KOPT-K1 (cell line): ENCODE measurements around the gene MBOAT1.

Source experiments
- H3K27ac ChIP-seq: fragments of 200-600 bp; sonication (generic); 2 replicates; pipeline ENCODE4 v1.5.1; 2016; ENCODE audit warnings: antibody characterized with exemption, mild to moderate bottlenecking, low read depth, low read length; ENCODE audit not compliant: poor library complexity, severe bottlenecking
- H3K36me3 ChIP-seq: fragments of 200-600 bp; sonication (generic); 2 replicates; pipeline ENCODE4 v1.5.1; 2017; ENCODE audit warnings: antibody characterized with exemption, mild to moderate bottlenecking, low read length, moderate library complexity; ENCODE audit not compliant: insufficient read depth
- H3K9me3 ChIP-seq: fragments of 200-600 bp; sonication (generic); 2 replicates; pipeline ENCODE4 v1.5.1; 2017; ENCODE audit warnings: antibody characterized with exemption, low read length, mild to moderate bottlenecking; ENCODE audit not compliant: insufficient read depth, poor library complexity, severe bottlenecking

MBOAT1 gene

DNA sequence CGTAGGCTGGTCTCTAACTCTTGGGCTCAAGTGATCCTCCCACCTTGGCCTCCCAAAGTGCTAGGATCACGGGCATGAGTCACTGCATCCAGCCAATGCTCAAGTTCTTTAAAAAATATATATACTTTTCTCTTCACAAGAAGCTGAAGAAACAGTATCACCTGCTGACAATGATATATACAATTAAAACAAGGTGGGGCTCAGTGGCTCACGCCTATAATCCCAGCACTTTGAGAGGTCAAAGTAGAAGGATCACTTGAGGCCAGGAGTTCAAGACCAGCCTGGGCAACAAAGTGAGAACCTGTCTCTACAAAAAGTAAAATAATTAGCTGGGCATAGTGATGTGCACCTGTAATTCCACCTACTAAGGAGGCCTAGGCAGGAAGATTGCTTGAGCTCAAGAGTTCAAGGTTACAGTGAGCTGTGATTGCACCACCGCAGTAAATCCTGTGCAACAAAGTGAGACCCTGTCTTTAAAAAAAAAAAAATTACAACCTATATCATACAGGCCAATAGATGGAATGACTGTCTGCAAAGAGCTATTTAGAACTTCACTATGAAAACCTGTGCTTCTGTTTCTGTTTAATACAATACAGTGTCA lies 36.4 kb downstream of the MBOAT1 start:
- no peak overlapping the region for H3K27ac ChIP-seq
- H3K9me3 ChIP-seq, result no peaks in the 10 kb centered on the region
- H3K36me3 ChIP-seq, result no peaks in the 10 kb centered on the region

DNA sequence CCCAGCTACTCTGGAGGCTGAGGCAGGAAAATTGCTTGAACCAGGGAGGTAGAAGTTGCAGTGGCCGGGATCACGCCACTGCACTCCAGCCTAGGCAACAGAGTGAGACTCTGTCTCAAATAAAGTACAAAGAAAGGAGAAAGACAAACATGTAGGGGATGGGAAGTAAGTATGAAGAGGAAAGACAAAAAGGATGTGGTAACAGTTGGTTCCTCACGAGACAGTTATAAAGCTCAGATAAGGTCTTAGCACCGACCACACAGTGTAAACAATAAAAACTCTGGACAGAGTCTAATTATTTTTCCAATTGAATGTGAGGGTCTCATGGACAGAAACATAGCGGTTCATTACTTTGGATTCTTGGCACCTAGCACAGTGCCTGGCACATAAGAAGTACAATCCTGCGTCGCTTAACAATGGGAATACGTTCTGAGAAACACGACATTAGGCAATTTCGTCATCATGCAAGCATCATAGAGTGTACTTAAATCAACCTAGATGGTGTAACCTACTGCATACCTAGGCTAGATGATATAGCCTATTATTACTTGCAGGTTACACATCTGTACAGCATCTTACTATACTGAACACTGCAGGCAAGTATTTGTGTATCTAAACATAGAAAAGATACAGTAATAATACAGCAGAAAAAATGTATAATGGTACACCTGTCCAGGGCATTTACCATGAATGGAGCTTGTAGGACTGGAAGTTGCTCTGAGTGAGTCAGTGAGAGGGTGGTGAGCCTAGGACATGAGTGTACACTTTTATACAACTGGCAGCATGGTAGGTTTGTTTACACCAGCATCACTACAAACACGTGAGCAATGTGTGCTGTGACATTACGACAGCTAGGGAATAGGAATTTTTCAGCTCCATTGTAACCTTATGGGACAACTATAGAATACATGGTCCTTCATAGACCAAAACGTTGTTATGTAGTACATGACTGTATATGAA lies 38.2 kb downstream of the MBOAT1 start:
- H3K36me3 ChIP-seq, result no peaks in the 10 kb centered on the region
- no peaks in the 10 kb centered on the region for H3K9me3 ChIP-seq
- peak overlapping the region; percentile 61 for H3K27ac ChIP-seq

DNA sequence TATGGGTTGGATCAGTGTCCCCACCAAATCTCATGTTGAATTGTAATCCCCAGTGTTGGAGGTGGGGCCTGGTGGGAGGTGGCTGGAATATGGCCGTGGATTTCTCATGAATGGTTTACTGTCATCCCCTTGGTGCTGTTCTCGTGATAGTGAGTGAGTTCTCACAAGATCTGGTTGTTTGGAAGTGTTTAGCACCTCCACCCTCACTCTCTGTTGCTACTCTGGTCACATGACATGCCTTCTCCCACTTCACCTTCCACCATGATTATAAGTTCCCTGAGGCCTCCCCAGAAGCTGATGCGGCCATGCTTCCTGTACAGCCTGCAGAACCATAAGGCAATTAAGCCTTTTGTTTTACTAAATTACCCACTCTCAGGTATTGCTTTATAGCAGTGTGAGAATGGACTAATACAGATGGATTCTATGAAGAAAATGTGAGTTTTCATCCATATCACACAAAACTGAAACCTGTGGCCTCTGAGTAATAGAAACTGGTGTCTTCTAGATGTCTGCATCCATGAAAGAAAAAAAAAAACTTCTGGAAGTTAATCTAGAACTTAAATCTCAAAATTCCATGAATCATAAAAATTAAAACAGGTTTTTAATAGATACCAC lies 39.3 kb downstream of the MBOAT1 start:
- no peaks in the 10 kb centered on the region for H3K9me3 ChIP-seq
- peak overlapping the region; percentile 61 for H3K27ac ChIP-seq
- no peaks in the 10 kb centered on the region for H3K36me3 ChIP-seq

DNA sequence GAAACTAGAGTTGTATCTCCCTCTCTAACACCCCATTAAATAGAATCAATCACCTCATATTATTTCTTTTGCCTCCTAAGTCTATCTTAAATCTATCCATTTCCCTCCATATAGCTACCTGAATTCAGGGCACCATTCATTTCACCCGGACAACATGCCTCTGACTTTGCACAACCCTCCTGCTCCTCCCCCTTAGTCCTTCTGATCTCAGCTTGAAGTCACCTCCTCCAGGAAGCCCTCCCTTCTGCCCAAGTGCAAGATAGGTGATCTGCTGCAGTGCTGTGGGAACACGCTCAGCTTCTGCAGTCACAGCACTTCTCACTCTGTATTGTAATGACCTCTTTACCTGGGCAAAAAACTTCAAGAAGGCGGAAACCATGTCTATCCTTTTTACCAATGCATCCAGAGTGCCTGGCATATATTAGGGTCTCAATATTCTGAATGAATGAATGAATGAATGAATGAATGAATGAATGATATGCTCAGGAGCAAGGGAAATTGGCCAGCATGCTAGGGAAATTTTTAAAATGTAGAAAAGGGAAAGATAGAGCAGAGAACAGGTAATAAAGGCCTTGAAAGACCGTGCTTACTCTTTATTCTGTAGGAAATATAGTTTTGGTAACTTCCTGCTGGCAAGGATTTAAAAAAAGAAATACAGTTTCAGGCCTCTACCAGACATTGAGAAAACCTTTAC lies 41.7 kb downstream of the MBOAT1 start:
- H3K9me3 ChIP-seq, result no peaks in the 10 kb centered on the region
- H3K36me3 ChIP-seq, result peaks cover 4% of the 10 kb centered on the region; the same call in 1 of the 2 replicates
- no peak overlapping the region for H3K27ac ChIP-seq

DNA sequence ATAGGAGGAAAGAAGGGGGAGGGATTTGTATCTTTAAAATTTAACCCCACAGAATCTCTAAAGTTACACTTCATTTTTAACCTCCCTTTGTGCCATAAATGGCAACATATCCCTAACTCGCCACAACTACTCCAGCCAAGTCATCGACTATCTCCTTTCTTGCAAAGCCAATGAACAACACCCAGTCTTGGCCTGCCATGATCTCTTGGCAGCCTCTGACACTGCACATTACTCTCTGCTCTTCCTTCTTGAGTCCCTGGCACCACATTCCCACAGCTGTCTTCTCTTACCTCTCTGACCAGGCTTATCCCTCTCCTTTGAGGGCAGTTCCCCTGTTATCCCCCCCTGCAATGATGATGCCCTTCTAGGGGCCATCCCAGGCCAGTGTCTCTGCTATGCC lies 42.5 kb downstream of the MBOAT1 start:
- H3K36me3 ChIP-seq, result peaks cover 4% of the 10 kb centered on the region; the same call in 1 of the 2 replicates
- H3K27ac ChIP-seq, result no peak overlapping the region
- H3K9me3 ChIP-seq, result no peaks in the 10 kb centered on the region

DNA sequence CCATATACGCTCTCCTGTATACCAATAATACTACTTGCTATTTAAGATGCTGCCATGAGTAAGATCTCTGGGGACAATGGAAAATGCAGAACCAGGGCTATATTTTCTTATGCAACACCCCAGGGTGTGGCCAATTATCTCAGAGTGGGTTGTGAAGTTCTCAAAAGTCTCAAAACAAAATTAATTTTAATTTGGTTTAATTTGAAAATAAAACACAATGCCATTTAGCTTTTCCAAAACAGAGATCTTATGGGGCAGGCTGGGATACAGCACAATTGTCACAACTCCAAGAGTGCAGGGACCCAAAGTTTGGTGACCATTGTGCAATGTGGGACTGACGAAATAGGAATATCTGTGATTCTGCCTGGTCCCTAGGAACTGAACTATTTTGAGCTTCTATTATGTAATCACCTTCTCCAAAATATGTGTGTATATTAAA lies 43.1 kb downstream of the MBOAT1 start:
- Histone ChIP-seq H3K36me3 (peaks cover 4% of the 10 kb centered on the region; the same call in 1 of the 2 replicates), H3K9me3 (no peaks in the 10 kb centered on the region), H3K27ac (no peak overlapping the region)

DNA sequence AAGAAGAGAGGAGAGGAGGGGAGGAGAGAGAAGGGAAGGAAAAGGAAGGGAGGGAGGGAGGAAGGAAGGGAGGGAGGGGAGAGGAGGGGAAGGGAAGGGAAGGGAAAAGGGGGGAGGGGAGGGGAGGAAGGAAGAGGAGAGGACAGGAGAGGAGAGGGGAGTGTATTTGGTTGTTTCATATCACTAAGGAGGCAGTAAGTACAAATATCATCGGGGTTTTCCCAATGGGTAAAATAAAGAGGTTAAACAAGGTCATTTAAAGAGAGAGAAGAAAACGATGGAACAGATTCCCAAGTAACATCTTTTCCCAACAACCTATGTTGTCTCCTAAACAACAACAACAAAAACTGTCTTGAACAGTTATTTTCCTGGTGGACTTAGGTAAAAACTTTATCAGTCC lies 43.6 kb downstream of the MBOAT1 start:
- H3K9me3 ChIP-seq, result no peaks in the 10 kb centered on the region
- H3K27ac ChIP-seq, result no peak overlapping the region
- peaks cover 4% of the 10 kb centered on the region; the same call in 1 of the 2 replicates for H3K36me3 ChIP-seq

DNA sequence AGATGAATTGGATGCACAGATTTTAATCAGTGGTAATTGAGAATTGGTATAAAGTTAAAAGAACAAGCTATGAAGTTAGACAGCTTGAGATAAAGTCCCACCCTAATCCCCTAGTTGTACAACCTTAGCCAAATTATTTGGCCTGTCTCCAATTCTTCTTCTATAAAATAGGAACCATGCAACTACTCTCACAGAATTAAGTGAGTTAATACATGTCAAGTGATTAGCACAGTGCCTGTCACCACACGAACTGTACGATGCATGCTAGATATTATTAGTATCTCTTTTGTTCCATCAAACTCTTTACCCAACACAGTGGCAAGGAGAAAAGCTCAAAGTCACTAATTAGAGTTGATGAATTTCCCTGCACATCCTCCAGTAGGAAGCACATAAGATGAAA lies 44.7 kb downstream of the MBOAT1 start:
- Histone ChIP-seq H3K9me3 (no peaks in the 10 kb centered on the region), H3K36me3 (peaks cover 4% of the 10 kb centered on the region; the same call in 1 of the 2 replicates), H3K27ac (no peak overlapping the region)

DNA sequence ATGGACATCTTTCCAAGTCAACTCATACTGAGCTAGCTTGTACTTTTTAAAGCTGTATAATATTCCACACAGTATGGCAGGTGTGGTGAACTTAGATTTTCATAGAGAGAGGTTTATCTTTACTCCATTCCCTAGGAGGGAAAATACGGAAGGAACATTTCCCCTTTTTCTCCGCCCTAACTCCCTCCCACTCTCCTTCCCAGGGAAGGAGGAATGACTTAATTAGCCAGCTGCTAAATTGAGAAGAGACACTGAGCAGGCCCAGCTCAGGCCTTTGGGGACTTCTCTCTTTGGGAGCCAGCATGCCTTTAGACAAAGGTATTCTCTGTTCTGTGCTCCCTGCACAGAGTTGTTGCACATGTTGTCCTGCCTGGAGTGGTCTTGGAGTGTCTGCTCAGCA lies 46.1 kb downstream of the MBOAT1 start:
- H3K36me3 ChIP-seq, result peaks cover 4% of the 10 kb centered on the region; the same call in 1 of the 2 replicates
- no peak overlapping the region for H3K27ac ChIP-seq
- no peaks in the 10 kb centered on the region for H3K9me3 ChIP-seq

DNA sequence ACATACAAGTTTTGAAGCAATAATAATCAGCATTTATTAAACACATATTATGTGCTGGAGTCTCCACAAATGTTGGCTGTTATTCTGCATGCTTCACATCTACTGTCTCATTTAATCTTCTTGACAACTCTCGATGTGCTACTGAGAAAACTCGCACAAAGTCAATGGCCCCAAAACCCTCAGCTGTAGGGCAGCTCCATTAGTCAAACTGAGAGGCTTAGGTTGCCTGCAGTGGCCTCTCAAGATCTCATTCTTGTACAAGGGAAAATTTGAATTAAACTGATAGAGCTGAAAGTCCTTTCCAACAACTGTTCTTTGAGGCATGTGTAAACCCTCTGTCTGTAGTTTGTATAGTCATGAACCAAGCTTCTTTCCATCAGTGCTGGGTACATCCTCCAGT lies 49.8 kb downstream of the MBOAT1 start:
- Histone ChIP-seq H3K27ac (no peak overlapping the region), H3K9me3 (no peaks in the 10 kb centered on the region), H3K36me3 (peaks cover 4% of the 10 kb centered on the region; the same call in 1 of the 2 replicates)

DNA sequence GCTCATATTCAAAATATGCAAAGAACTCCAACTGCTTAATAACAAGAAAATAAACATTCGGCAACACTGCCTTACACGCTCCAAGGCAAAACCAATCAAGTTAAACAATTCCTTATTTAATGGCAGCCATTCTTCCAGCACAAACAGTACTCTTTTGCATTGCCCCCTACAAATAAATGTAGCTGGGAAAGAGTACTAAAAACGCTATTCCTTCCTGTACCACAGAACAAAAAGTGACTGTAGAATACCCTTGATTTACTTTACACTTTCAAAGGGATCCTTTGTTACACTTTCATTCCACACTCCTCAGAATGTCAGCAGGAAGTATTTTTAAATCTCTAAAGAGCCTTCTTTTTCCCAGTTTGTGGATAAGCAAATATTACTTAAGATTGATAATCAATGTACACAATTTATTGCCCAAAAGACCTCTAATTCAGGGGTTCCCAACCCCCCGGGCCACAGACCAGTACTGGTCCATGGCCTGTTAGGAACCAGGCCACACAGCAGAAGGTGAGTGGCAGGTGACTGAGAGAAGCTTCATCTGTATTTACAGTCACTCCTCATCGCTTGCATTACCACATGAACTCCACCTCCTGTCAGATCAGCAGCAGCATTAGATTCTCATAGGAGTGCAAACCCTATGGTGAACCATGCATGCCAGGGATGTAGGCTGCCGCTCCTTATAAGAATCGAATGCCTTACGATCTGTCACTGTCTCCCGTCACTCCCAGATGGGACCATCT lies 51.6 kb downstream of the MBOAT1 start:
- H3K27ac ChIP-seq, result no peak overlapping the region
- no peaks in the 10 kb centered on the region for H3K36me3 ChIP-seq
- no peaks in the 10 kb centered on the region for H3K9me3 ChIP-seq

DNA sequence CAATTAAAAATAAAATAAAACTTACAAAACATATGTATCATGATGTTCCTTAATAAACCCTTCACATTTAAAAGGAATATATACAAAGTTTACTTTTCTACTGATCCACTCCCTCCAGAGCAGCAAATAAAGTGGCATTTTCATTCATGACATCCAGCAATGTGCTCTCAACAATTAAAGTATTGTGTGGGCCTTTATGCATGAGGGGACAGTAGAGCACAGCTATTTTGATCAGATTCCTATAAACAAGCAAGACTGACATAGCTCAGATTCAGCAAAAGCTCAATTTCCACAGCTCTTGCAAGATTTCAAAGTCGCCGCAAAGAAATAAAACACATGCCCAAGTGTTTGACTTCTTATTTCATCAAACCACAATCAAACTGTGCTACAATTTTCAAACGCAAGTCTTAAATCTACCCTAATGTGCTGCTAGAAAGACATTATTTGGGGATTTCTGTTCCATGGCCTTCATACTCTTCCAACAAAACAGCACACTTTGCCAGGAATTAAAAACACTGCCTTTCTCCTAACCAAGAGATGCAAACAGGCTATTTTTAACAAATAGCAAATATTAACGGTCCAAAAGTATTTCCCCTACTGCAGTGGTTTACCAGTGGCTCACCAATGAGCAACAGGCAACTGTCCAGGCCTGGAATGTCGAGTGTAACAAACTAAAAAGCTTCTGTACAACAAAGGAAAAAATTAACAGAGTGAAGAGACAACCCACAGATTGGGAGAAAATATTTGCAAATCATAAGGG lies 52.3 kb downstream of the MBOAT1 start:
- H3K27ac ChIP-seq, result no peak overlapping the region
- no peaks in the 10 kb centered on the region for H3K9me3 ChIP-seq
- H3K36me3 ChIP-seq, result no peaks in the 10 kb centered on the region

DNA sequence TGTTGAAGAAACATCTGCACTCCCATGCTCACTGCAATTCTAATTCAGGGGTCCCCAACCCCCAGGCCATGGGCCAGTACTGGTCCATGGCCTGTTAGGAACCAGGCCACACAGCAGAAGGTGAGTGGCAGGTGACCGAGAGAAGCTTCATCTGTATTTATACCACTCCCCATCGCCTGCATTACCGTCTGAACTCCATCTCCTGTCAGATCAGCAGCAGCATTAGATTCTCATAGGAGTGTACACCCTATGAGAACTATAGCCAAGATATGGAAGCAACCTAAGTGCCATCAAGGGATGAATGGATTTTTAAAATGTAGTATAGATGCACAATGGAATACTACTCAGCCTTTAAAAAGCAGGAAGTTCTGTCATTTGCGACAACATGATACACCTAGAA lies 53.2 kb downstream of the MBOAT1 start:
- H3K9me3 ChIP-seq, result no peaks in the 10 kb centered on the region
- H3K27ac ChIP-seq, result no peak overlapping the region
- no peaks in the 10 kb centered on the region for H3K36me3 ChIP-seq

DNA sequence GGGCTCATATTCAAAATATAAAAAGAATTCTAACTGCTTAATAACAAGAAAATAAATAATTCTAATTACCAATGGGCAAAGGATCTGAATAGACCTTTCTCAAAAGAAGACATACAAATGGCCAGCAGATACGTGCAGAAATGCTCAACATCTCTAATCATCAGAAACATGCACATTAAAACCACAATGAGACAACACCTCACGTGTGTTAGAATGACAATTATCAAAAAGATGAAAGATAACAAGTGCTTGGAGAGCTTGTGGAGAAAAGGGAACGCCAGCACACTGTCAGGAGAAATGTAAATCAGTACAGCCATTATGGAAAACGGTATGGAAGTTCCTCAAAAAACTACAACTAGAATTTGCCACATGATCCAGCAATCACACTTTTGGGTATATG lies 53.6 kb downstream of the MBOAT1 start:
- H3K27ac ChIP-seq, result no peak overlapping the region
- no peaks in the 10 kb centered on the region for H3K36me3 ChIP-seq
- H3K9me3 ChIP-seq, result no peaks in the 10 kb centered on the region
